HG02852 (cell line): ENCODE measurements around the gene BRPF3.

Experiments used
- ATAC-seq: cut with Tn5 transposase; IDR thresholded peaks from one replicate; pipeline ENCODE4 v1.9.1; 2021; ENCODE audit warnings: mild to moderate bottlenecking, moderate library complexity; ENCODE audit not compliant: unreplicated experiment

Gene BRPF3

GRCh38 chr6:36196113-36196879, at the start of gene BRPF3:
Gene BRPF3, plus strand, starts transcription at chr6:36196744. Its CDS starts 3,579 bp downstream, at chr6:36200323.
- ATAC-seq, result peak; percentile 56

- ATAC-seq, result no peak
Observed at GRCh38 chr6:36147294-36147693, 49.2 kb upstream of the BRPF3 start.

GRCh38 chr6:36149476-36149875, 47.1 kb upstream of the BRPF3 start:
- ATAC-seq, result no peak

GRCh38 chr6:36150283-36150682, 46.3 kb upstream of the BRPF3 start:
- ATAC-seq, result no peak

GRCh38 chr6:36154286-36154685, 42.3 kb upstream of the BRPF3 start:
- no peak for ATAC-seq

GRCh38 chr6:36155662-36156061, 40.9 kb upstream of the BRPF3 start:
- ATAC-seq, result no peak

- ATAC-seq, result no peak
Observed at GRCh38 chr6:36160147-36160760, 36.3 kb upstream of the BRPF3 start.

- peak; percentile 50 for ATAC-seq
Observed at GRCh38 chr6:36169023-36170007, 27.2 kb upstream of the BRPF3 start.

- ATAC-seq, result no peak
Observed at GRCh38 chr6:36170704-36171103, 25.8 kb upstream of the BRPF3 start.

GRCh38 chr6:36171573-36171972, 25.0 kb upstream of the BRPF3 start:
- ATAC-seq, result no peak

- no peak for ATAC-seq
Observed at GRCh38 chr6:36177166-36177565, 19.4 kb upstream of the BRPF3 start.

GRCh38 chr6:36178544-36178943, 18.0 kb upstream of the BRPF3 start:
- no peak for ATAC-seq

- no peak for ATAC-seq
Observed at GRCh38 chr6:36180126-36180525, 16.4 kb upstream of the BRPF3 start.

- no peak for ATAC-seq
Observed at GRCh38 chr6:36184311-36184710, 12.2 kb upstream of the BRPF3 start.

GRCh38 chr6:36186199-36186598, 10.3 kb upstream of the BRPF3 start:
- no peak for ATAC-seq

GRCh38 chr6:36187446-36187845, 9.1 kb upstream of the BRPF3 start:
- no peak for ATAC-seq

GRCh38 chr6:36195471-36196112, 952 bp upstream of the BRPF3 start:
- no peak for ATAC-seq

- peak; percentile 94 for ATAC-seq
Observed at GRCh38 chr6:36196880-36197548, 470 bp downstream of the BRPF3 start.

GRCh38 chr6:36197739-36198221, 1.2 kb downstream of the BRPF3 start:
- ATAC-seq, result no peak

GRCh38 chr6:36198986-36199385, 2.4 kb downstream of the BRPF3 start:
- no peak for ATAC-seq
